Measurements from ENCODE around the gene THAP4.

THAP4 gene

DNA sequence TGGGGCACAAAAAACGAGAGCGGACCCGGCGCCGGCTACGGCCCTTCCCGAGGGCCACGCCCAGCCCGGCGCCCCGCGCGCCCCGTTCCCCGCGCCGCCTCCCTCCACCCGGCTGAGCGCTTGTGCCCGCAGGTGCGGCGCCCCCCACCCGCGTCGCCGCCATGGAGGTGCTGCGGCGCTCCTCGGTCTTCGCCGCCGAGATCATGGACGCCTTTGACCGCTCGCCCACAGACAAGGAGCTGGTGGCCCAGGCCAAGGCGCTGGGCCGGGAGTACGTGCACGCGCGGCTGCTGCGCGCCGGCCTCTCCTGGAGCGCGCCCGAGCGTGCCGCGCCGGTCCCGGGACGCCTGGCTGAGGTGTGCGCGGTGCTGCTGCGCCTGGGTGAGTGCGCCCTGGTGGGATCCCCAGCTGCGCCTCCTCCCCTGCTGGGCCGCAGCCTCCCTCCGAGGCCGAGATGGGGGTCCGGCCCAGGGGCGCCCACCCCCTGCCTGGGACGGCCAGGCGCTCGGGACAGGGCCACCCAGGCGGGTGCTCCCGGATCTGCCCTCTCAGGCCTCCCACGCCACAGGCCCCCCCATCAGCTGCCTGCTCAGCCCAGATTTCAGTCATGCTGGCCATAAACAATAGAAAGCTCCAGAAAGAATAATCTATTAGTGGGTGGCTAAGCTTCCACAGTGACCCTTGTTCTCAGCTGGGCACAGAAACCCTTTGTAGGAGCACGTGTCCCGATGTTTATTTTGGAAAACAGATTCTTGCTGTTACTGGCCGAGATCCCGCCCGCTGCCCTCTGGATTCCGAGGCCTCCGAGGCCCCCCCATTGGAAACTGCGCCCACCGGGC is 77.4 kb downstream of the THAP4 start:
- no peaks in the 10 kb centered on the region for H3K9me3 ChIP-seq (ENCODE audit: insufficient read depth, low read length)
- H3K79me2 ChIP-seq (ENCODE audit: insufficient read depth, low read length) = no peaks in the 10 kb centered on the region
- no peaks in the 10 kb centered on the region for H3K27me3 ChIP-seq (ENCODE audit: low read length)
- no peak for TF ChIP-seq EZH2phosphoT487 (conservative IDR thresholded peaks at IDR 0.05; ENCODE audit: low read length)
- TF ChIP-seq, protein P1, sequence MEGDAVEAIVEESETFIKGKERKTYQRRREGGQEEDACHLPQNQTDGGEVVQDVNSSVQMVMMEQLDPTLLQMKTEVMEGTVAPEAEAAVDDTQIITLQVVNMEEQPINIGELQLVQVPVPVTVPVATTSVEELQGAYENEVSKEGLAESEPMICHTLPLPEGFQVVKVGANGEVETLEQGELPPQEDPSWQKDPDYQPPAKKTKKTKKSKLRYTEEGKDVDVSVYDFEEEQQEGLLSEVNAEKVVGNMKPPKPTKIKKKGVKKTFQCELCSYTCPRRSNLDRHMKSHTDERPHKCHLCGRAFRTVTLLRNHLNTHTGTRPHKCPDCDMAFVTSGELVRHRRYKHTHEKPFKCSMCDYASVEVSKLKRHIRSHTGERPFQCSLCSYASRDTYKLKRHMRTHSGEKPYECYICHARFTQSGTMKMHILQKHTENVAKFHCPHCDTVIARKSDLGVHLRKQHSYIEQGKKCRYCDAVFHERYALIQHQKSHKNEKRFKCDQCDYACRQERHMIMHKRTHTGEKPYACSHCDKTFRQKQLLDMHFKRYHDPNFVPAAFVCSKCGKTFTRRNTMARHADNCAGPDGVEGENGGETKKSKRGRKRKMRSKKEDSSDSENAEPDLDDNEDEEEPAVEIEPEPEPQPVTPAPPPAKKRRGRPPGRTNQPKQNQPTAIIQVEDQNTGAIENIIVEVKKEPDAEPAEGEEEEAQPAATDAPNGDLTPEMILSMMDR (IDR thresholded peaks at IDR 0.05; ENCODE audit: insufficient read depth, low read length, poor library complexity, severe bottlenecking) = no peak
- H3K9me2 ChIP-seq (replicated peaks; ENCODE audit: insufficient read depth, low read length) = no peaks in the 10 kb centered on the region
- H3K4me3 ChIP-seq (ENCODE audit: insufficient read depth, low read length, poor library complexity, severe bottlenecking) = no peak overlapping the region
- no peak overlapping the region for H2AFZ ChIP-seq (ENCODE audit: low read depth, low read length, severe bottlenecking)
- no peak overlapping the region for H3K27ac ChIP-seq (ENCODE audit: low read depth, low read length)
- 0 out of 2 replicates have a peak, but pooled peaks cover 4% of the 10 kb centered on the region for H3F3A ChIP-seq (ENCODE audit: insufficient read depth)
- no peaks in the 10 kb centered on the region for H4K20me1 ChIP-seq (ENCODE audit: low read depth, low read length)
- no peak overlapping the region for H3K4me2 ChIP-seq (ENCODE audit: low read depth, low read length, poor library complexity, severe bottlenecking)
- no peaks in the 10 kb centered on the region for H3K36me3 ChIP-seq (ENCODE audit: low read length)
- H3K9ac ChIP-seq (ENCODE audit: low read length) = no peak overlapping the region

DNA sequence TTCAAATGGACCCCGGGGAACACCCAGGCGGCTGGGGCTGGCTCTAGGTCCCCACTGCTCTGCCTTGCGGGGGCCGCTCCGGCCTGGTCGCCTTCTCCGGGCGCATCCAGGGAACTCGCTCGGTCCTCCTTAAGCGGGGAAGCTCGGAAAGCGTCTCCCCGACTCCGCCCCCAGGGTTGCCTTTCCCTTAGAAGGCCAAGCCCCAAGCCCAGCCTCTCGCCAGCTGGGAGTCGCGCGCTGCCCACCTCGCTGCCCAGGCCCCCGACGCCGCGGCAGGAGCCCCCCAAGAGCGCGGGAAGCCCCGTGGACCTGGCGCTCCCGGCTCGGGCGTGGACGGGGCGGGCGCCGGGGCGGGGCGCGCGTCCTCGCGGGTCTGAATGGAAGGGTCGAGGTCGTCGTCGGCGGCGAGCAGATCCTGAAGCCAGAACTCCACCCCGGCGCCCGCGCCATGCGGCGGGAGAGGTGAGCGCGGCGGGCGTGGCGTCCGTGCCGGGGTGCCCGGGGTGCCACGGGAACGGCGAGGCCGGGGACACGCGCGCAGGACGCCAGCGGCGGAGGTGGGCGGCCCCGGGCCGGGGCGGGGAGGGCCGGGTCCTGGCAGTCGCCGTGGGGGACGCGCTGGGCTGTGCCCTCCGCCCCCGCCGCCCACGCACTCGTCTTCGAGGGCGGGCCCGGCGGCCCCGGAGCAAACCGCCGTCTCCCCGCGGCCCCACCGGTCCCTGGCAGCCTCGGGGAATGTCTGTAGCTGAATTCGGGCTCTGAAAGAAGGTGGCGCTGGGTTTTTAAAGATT is 78.2 kb downstream of the THAP4 start, which contains the start of gene BOK:
Gene BOK, plus strand, starts transcription at position 214 of the 791 bp plus-strand sequence. CDS start 739 bp downstream, outside the sequence.
- H3K27me3 ChIP-seq (ENCODE audit: low read length) = no peaks in the 10 kb centered on the region
- no peak within 1 kb of the TSS for H2AFZ ChIP-seq (ENCODE audit: low read depth, low read length, severe bottlenecking)
- H3K9me2 ChIP-seq (replicated peaks; ENCODE audit: insufficient read depth, low read length) = no peaks in the 10 kb centered on the region
- 0 out of 2 replicates have a peak, but pooled peaks cover 4% of the 10 kb centered on the region for H3F3A ChIP-seq (ENCODE audit: insufficient read depth)
- H3K9me3 ChIP-seq (ENCODE audit: insufficient read depth, low read length) = no peaks in the 10 kb centered on the region
- H3K36me3 ChIP-seq (ENCODE audit: low read length) = no peaks in the 10 kb centered on the region
- H3K4me2 ChIP-seq (ENCODE audit: low read depth, low read length, poor library complexity, severe bottlenecking) = no peak within 1 kb of the TSS
- no peaks in the 10 kb centered on the region for H3K79me2 ChIP-seq (ENCODE audit: insufficient read depth, low read length)
- no peak within 1 kb of the TSS for H3K4me3 ChIP-seq (ENCODE audit: insufficient read depth, low read length, poor library complexity, severe bottlenecking)
- H4K20me1 ChIP-seq (ENCODE audit: low read depth, low read length) = no peaks in the 10 kb centered on the region
- TF ChIP-seq, protein P1 (IDR thresholded peaks at IDR 0.05; ENCODE audit: insufficient read depth, low read length, poor library complexity, severe bottlenecking) = no peak
- no peak for TF ChIP-seq EZH2phosphoT487 (conservative IDR thresholded peaks at IDR 0.05; ENCODE audit: low read length)
- no peak within 1 kb of the TSS for H3K27ac ChIP-seq (ENCODE audit: low read depth, low read length)
- no peak within 1 kb of the TSS for H3K9ac ChIP-seq (ENCODE audit: low read length)

DNA sequence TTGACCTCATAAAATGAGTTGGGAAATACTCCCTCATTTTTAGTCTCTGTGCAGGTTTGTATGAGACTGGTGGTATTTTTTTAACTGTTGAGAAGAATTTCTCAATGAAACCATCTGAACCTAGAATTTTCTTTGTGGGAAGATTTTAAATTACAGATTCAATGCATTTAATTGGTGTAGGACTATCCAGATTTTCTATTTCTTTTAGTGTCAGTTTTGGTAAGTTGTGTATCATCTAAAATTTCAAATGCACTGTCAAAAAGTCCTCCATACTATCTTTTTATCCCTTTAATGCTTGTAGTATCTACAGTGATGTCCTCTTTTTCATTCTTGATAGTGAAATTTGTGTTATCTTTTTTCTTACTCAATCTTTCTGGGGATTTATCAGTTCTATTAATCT is 80.2 kb downstream of the THAP4 start:
- Histone ChIP-seq H3K36me3 (ENCODE audit: low read length) (no peaks in the 10 kb centered on the region), H2AFZ (ENCODE audit: low read depth, low read length, severe bottlenecking) (no peak overlapping the region), H3K27ac (ENCODE audit: low read depth, low read length) (no peak overlapping the region), H3K4me3 (ENCODE audit: insufficient read depth, low read length, poor library complexity, severe bottlenecking) (no peak overlapping the region), H3K4me2 (ENCODE audit: low read depth, low read length, poor library complexity, severe bottlenecking) (no peak overlapping the region), H3F3A (ENCODE audit: insufficient read depth) (0 out of 2 replicates have a peak, but pooled peaks cover 4% of the 10 kb centered on the region), H3K27me3 (ENCODE audit: low read length) (no peaks in the 10 kb centered on the region), H3K9me3 (ENCODE audit: insufficient read depth, low read length) (no peaks in the 10 kb centered on the region), H3K79me2 (ENCODE audit: insufficient read depth, low read length) (no peaks in the 10 kb centered on the region), H3K9me2 (replicated peaks; ENCODE audit: insufficient read depth, low read length) (no peaks in the 10 kb centered on the region), H3K9ac (ENCODE audit: low read length) (no peak overlapping the region), H4K20me1 (ENCODE audit: low read depth, low read length) (no peaks in the 10 kb centered on the region)
- TF ChIP-seq EZH2phosphoT487 (conservative IDR thresholded peaks at IDR 0.05; ENCODE audit: low read length) = no peak

Data from SU-DHL-6 (cell line).